ENCODE data around the gene CD4.

Gene CD4

DNA sequence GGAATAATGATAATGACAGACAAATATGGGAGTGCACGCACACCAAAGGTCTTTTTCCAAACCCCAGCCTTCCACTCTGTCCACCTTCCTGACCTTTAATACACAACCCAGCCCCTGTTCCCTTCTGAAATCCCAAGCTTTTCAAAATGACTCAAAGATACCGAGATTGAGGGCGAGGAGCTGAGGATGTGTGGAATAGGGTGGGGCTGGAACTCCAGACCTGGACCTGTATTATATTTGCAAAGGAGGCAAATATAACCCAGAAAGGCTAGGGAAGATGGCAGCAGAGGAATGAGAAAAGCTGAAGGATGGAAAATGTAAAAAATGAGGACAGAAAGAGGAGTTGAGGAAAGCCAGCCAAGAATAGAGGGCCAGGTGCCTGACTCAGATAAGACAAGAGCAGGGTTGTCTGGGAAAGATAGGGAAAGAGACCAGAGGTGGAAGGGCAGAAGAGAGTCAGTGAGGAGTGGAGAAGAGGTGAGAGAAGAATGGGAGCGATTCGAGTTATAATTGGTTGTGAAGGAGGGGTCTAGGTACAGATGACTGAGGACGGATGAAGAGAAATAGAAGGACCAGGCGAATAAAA lies 24.2 kb upstream of the CD4 start:
- no peak for DNase-seq (ENCODE audit: low read depth in 3 of 3)

DNA sequence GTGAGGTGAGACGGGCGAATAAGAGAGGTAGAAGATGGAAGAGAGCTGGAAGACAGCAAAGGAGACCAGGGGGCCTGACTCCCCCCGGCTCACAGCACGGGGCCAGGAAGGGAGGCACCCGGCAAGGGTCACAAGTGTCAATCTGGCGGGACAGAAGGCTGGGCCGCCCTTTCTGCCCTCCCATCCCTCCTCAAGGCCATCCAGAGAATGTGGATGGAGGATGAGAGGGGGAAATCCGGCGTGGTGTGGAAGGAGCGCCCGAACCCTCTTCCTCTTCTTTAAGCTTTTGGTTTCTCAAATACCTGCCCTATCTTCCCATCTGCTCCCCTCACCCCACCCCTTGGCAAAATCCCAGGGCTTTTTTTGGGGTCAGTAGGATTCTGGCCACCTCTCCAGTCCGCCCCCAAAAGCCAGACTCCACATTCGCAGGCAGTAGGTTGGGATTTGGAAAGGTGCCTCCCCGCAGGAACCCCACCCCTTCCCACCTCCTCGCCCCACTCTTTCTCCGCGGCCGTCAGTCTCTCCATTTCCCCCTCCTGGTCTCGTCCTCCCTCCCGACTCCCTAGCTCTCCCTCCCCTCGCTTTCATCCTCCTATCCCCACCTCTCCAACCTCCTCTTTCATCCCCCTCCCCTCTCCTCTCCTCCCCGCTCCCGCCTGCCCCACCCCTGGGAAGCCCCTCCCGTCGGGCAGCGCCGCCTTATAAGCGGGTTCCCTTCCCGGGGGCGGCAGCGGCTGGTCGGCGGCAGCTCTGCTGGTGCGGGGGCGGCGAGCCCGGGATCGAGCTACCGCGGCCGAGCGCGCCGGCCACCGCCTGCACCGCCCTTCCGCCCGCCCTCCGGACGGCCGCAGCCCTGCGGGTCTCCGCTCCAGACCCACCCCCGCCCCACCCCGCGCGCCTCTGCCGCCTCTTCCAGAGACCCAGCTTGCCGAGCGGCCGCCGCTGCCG lies 23.4 kb upstream of the CD4 start, which contains the start of gene PTMS:
Gene PTMS (plus strand): TSS at position 730 of the 948 bp plus-strand sequence. CDS start 343 bp downstream, outside the sequence.
- DNase-seq (ENCODE audit: low read depth in 3 of 3): no peak

DNA sequence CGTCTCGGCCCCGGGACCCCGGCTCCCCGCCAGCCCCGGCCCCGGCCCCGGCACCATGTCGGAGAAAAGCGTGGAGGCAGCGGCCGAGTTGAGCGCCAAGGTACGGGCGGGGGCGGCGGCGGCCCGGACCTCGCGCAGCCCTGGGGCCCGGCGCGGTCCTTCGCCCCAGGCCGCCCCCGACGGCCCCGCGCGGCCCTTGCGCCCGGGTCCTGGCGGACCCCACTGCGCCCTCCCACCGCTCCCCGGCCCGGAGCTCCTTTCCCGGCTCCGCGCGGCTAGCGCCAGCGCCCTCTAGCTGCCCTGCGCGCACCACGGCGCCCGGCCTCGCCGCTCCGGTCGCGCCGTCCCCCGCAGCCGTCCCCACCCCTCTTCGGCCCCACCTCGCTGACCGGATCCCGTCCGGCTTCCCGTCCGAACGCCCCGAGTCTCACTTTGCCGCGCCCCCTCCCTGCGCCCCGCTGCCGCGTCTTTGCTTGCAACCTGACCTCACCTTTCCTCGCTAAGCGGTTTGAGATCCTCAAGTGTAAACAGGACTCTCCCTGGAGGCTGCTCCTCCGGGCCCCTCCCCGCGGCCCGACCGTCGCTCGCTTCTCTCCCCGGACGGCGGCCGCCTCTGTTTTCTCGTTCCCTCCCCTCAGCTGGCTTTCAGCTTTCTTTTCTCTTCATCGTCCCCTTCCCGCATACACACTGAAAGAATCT lies 22.5 kb upstream of the CD4 start:
- DNase-seq (ENCODE audit: low read depth in 3 of 3): no peak

DNA sequence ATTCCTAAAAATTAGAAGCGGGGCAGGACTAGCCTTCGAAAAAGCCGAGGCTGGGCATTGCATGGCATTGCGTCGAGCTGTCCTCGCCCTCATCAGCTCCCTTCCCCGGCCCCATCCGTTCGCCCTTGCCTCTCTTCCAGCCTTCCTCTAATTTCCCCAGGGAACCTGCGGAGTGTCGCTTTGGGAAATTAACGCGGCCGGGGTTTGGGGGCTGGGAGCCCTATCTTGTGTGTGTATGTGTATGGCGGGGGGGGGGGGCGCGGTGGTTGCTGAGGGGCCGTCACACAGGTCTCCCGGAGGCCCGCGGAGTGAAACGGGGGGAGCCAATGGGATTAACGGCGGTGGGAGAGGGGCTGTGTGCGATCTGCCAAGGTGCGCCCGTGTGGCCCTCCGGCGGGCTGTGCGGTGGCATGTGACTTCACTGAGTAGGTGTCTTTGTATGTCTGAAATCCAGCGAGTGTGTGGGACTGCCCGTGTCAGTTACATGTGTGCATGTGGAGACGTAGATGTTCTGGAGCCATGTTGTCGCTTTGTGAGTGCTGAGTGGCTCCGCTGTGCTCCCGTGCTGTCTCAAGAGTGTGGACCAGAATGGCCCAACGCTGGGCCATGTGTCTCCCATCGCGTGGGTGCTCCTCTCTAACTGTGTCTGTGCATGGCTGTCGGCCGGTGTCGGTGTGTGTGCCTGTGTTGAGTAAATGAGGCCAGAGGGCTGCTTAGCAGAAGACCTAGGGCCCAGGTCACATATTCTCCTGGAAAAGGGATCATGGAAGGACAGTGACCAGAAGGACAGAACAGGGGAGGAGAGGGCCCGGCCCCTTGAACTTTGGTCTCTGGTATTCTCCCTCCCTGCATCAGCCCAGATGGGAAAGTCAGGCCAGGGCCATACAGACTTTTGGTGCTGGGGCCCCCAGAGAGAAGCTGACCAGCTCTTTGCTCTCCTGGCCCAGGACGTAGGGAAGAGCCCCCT lies 21.7 kb upstream of the CD4 start:
- no peak for DNase-seq (ENCODE audit: low read depth in 3 of 3)

DNA sequence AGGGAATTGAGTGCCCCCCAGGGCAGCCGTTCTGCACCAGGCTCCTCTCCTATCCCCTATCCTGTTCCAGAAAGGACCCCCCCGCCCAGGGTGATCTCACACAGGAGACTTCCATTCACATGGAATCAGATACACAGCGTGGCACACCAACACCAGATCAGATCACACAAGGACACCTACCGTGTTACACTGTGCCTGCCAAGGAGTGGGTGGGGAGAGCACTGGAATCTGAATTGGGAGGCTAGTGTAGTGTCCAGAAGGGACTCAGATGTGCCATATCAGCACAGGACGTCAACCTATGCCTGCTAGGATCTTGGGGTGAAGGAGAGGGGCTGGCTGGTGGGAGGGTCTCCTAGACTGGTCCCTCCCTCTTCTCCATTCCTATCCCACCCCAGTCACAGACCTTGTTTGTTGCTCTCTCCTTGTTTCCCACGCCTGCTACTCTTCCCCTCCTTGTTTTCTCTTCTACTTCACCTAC lies 20.9 kb upstream of the CD4 start:
- no peak for DNase-seq (ENCODE audit: low read depth in 3 of 3)

DNA sequence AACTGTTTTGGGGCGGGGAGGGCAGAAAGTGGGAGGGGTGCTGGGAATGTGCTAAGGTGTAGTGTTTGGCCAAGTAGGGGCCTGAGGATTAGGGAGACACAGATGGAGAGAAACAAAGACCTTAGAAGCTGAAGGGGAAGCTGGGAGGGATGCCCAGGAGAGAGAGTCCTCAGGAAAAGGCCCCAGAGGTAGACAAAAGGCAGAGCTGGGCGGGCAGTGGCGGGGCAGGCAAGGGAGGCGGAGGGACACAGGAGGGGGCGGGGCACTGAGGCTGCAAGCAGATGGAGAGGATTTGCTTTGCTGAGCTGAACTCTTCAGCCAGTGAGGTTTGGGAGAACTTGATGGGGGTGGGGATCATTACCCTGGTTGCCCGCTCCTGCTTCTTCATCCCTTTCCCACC lies 20.3 kb upstream of the CD4 start:
- DNase-seq (ENCODE audit: low read depth in 3 of 3): no peak

DNA sequence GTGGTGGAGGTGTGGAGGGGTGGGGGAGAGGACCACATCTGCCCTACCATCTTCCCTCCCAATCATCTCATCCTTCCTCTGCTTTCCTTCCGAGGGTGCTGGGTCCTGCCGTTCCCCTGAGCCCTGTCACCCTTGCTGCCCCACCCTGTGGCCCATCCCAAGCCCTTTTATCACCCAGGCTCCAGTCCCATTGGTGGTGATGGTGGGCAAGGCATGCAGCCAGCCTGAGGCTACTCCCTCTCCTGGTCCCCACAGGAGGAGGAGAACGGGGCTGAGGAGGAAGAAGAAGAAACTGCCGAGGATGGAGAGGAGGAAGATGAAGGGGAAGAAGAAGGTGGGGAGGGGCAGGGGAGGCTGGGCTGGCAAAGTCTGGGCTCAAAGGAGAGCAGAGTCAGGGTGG lies 19.7 kb upstream of the CD4 start:
- DNase-seq (ENCODE audit: low read depth in 3 of 3): no peak

DNA sequence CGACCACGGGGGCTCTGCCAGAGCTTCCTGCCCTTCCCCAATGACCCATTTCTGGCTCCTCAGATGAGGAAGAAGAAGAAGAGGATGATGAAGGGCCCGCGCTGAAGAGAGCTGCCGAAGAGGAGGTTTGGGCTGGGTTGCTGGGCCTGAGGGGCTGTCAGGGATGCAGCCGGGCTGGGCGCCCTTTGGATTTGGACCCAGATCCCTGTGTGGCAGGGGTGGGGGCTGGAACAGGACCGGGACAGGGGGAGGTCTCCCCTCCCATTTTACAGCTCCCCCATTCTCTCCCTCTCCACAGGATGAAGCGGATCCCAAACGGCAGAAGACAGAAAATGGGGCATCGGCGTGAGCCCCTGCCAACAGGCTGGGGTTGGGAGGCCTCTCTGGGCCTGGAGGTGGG lies 19.2 kb upstream of the CD4 start:
- no peak for DNase-seq (ENCODE audit: low read depth in 3 of 3)

DNA sequence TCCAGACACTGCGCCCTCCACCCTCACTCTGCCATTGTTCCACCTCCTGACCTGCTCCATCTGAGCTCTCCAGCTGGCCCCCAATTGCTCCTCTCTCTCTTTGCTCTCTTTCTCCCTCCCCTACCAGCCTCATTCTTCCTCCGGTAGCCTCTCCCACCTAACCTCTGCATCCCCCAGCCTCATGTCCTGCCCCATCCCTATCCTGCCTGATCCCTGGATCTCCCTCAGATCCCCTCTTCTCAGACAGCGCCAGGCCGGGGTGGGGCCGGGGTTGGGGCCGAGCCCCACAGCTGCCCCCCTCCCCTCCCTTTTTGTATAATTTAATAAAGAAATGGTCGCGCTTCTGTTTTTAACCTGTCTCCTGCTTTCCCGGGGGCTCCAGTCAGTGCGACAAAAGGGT lies 18.7 kb upstream of the CD4 start:
- DNase-seq (ENCODE audit: low read depth in 3 of 3): no peak

DNA sequence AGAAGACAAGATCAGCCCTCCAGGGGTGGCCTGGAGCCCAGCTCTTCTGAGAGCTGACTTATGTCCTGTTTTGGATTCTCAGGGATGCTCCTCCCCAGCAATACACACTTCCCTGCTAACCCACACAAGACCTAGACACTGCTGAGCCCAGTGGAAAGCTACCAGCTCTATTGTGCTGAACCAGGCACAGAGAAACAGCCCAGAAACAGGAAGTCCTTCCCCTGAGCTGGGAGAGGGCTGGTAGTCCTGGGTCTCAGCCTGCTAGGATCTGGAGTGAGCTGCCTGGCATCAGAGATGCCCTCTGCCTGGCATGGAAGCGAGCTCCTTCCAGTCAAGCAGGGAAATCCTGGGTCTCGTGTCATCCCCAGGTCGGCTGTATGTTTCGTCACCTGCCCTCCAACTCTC lies 18.2 kb upstream of the CD4 start:
- no peak for DNase-seq (ENCODE audit: low read depth in 3 of 3)

DNA sequence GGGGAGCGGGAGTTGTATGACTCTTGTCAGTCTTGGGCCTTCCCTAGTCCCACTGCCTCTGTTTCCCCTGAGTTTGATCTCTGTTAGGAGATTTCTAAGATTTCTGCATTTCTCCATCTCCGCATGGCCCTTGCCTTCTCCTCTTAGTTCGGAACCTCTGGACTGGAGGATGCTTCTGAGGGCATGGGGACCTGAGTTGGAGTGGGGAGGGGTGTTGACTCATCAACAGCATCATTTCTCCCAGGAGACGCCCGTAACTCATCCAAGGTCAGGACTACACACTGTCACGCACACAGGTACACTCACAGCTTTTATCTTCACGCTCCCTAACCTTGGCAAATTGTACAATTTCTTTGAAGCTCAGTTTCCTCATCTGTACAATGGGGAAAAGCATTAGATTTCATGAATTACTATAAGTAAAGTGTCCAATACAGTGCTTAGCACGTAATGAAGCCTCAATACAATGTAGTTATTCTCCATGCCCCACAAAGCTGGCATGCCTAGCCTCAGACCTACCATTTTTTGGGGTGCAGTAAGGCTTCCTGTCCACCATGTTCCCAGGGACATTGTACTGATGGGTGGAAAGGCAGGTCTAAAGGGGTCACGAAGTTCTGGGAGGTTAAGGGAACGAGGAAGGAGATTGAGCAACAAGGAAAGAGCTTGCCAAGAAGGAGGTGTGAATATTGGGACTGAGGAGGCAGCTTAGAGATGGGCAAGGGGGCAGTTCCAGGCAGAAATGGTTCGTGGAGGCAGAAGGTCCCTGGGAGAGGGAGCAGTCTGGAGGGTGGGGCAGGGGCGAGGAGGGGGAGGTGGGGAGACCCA lies 17.6 kb upstream of the CD4 start:
- no peak for DNase-seq (ENCODE audit: low read depth in 3 of 3)

DNA sequence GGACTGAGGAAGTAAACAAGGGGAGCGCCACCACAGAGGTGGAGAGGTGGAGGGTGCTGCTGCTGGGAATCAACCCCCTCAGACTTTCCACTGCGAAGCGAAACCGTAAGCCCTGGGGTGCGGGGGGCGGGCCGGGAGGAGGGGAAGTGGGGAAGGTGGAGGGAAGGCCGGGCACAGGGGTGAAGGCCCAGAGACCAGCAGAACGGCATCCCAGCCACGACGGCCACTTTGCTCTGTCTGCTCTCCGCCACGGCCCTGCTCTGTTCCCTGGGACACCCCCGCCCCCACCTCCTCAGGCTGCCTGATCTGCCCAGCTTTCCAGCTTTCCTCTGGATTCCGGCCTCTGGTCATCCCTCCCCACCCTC lies 17.0 kb upstream of the CD4 start, which contains the start of gene LAG3:
Gene LAG3 (plus strand): TSS at position 190 of the 365 bp plus-strand sequence. CDS start 333 bp downstream, outside the sequence.
- DNase-seq (ENCODE audit: low read depth in 3 of 3): peak in 2 of 3 donors; percentile 49 to 57

DNA sequence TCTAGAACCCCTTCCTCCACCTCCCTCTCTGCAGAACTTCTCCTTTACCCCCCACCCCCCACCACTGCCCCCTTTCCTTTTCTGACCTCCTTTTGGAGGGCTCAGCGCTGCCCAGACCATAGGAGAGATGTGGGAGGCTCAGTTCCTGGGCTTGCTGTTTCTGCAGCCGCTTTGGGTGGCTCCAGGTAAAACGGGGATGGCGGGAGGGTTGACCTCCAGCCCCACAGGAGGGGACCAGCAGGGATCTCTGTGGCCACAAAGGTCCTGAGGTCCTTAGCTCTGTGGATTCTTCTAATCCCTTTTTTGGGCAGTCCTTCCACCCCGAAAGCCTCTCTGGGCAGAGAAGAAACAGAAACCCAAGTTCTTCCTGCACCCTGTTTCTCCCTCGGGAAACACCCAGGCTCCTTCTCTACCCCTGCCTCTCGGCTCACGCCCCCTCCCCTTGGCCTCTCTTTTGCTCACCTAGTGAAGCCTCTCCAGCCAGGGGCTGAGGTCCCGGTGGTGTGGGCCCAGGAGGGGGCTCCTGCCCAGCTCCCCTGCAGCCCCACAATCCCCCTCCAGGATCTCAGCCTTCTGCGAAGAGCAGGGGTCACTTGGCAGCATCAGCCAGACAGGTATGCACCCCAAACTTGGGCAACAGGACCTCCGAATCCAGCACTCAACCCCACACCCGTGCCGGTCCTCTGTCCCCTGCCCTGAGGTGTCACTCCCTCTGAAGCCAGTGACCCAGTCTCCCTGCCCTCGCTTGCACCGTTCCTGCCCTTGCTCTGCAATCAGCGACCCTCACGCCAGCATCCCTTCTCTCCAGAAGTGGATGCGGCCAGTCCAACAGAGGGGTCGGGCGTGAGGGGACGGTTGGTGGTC lies 16.4 kb upstream of the CD4 start:
- DNase-seq (ENCODE audit: low read depth in 3 of 3): no peak

DNA sequence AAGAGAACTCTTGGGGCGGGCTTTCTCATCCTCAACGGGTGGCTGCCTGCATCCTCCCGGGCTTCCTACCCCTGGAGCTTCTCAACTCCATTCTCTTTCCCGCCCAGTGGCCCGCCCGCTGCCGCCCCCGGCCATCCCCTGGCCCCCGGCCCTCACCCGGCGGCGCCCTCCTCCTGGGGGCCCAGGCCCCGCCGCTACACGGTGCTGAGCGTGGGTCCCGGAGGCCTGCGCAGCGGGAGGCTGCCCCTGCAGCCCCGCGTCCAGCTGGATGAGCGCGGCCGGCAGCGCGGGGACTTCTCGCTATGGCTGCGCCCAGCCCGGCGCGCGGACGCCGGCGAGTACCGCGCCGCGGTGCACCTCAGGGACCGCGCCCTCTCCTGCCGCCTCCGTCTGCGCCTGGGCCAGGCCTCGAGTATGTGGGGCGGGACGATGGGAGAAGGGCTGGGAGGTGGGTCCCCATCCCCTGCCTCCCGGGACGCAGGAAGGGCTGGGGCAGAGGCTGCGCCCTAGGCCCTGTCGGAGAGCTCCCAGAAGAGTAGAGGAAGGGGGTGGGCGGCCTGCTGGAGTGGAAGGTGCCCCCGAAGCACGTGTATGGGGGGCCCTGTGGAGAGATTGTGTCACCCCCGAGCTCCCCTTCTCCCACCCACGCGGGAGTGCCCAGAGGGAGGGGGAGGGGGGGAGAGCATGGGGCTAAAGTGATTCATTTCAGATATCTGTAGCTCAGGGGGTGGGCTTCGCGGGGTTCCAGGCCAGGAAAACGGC lies 15.6 kb upstream of the CD4 start:
- DNase-seq (ENCODE audit: low read depth in 3 of 3): no peak

DNA sequence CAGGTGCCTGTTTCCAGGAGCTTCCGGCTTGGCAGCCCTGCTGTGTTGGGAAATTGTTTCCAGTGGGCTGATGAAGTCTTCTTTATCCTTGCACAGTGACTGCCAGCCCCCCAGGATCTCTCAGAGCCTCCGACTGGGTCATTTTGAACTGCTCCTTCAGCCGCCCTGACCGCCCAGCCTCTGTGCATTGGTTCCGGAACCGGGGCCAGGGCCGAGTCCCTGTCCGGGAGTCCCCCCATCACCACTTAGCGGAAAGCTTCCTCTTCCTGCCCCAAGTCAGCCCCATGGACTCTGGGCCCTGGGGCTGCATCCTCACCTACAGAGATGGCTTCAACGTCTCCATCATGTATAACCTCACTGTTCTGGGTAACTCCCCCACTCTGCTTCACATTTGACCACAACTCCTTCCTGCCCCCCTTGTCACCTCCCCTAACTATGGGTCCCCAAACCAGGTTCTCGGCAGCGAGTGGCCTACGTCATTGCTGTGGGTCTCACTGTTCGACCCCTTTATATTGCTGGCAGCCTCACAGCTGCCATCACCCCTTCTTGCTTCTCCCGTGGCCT lies 14.7 kb upstream of the CD4 start:
- DNase-seq (ENCODE audit: low read depth in 3 of 3): no peak

DNA sequence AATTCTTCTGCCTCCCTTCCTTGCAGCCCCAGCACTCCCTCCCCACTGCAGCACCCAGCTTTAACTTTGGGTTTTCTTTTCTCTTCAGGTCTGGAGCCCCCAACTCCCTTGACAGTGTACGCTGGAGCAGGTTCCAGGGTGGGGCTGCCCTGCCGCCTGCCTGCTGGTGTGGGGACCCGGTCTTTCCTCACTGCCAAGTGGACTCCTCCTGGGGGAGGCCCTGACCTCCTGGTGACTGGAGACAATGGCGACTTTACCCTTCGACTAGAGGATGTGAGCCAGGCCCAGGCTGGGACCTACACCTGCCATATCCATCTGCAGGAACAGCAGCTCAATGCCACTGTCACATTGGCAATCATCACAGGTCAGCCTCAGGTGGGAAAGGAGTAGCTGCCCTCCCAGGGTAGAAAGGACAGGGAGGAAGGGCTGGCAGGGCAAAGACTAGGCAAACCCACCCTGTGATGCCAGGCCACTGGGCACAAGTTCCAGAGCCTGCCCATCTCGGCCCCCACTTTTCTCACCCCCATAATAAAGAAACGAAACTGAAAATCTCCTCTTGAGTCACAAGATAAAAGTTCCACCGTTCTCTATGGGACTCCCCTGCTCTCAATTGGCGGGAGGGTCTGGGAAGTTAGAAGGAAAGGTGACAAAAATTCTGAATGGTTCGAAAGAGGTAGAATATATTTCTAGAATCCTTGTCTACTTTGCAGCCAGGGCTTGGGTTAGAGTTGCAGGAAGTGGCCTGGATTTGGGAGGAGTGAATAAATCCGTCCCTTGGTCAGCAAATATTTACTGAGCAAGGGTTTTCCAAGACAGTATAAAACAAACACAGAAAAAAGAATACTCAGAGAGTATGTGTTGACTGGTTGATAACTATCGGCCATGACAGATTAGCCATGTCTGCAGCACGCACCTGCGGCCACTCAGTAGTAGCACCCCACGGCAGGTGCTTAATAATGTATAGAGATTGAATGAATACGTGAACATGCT lies 13.8 kb upstream of the CD4 start:
- no peak for DNase-seq (ENCODE audit: low read depth in 3 of 3)

DNA sequence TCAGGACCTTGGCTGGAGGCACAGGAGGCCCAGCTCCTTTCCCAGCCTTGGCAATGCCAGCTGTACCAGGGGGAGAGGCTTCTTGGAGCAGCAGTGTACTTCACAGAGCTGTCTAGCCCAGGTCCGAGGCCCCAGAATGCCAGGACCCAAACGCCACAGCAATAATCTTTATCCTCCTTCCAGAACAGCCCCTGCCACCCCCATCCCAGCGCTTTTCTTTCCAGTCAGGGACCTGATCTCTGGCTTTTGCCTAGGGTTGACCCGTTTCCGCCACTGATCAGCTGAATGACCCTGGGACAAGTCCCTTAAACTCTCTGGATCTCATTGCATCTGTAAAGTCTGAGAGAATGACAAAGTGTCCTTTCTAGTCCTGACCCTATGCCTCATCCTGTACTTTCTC lies 11.9 kb upstream of the CD4 start:
- DNase-seq (ENCODE audit: low read depth in 3 of 3): no peak

All from stimulated activated CD4-positive, alpha-beta T cell treated with anti-CD3 and anti-CD28 coated beads, TNF-alpha, amount 100 ng/mL, for 48 hours (primary cell).